ENCODE results near the gene MACC1.
"Not testable (repeated sequence)": the region's sequence is repeated elsewhere in the genome, so short reads cannot be mapped to it uniquely, and the experiment has no call there.

Gene MACC1

GRCh38 chr7:20144801-20145200 is 72.4 kb downstream of the MACC1 start:
- H3K27me3 ChIP-seq (ENCODE audit: control insufficient read depth, insufficient read depth, low read length): no peaks in the 10 kb centered on the region
- H3K9me3 ChIP-seq (ENCODE audit: control insufficient read depth, insufficient read depth, low read depth, low read length): no peaks in the 10 kb centered on the region
- no peak overlapping the region for H3K9ac ChIP-seq (ENCODE audit: low read length)
- peaks cover 9% of the 10 kb centered on the region for H3K4me1 ChIP-seq (ENCODE audit: control insufficient read depth, insufficient read depth, low read length)
- H3K36me3 ChIP-seq (ENCODE audit: control insufficient read depth, insufficient read depth, low read length): no peaks in the 10 kb centered on the region
- no peak overlapping the region for H3K27ac ChIP-seq (ENCODE audit: low read depth, low read length)
- no peak overlapping the region for H3K4me3 ChIP-seq (ENCODE audit: low read depth, low read length)

- Histone ChIP-seq H3K9ac (ENCODE audit: low read length) (no peak overlapping the region), H3K27me3 (ENCODE audit: control insufficient read depth, insufficient read depth, low read length) (no peaks in the 10 kb centered on the region), H3K27ac (ENCODE audit: low read depth, low read length) (no peak overlapping the region), H3K4me1 (ENCODE audit: control insufficient read depth, insufficient read depth, low read length) (peaks cover 9% of the 10 kb centered on the region), H3K4me3 (ENCODE audit: low read depth, low read length) (no peak overlapping the region), H3K36me3 (ENCODE audit: control insufficient read depth, insufficient read depth, low read length) (no peaks in the 10 kb centered on the region), H3K9me3 (ENCODE audit: control insufficient read depth, insufficient read depth, low read depth, low read length) (no peaks in the 10 kb centered on the region)
Measured at GRCh38 chr7:20141666-20142065, 75.5 kb downstream of the MACC1 start.

GRCh38 chr7:20141002-20141345 is 76.2 kb downstream of the MACC1 start:
- no peak overlapping the region for H3K4me3 ChIP-seq (ENCODE audit: low read depth, low read length)
- no peaks in the 10 kb centered on the region for H3K27me3 ChIP-seq (ENCODE audit: control insufficient read depth, insufficient read depth, low read length)
- no peaks in the 10 kb centered on the region for H3K9me3 ChIP-seq (ENCODE audit: control insufficient read depth, insufficient read depth, low read depth, low read length)
- H3K4me1 ChIP-seq (ENCODE audit: control insufficient read depth, insufficient read depth, low read length): peaks cover 9% of the 10 kb centered on the region
- H3K27ac ChIP-seq (ENCODE audit: low read depth, low read length): no peak overlapping the region
- no peak overlapping the region for H3K9ac ChIP-seq (ENCODE audit: low read length)
- no peaks in the 10 kb centered on the region for H3K36me3 ChIP-seq (ENCODE audit: control insufficient read depth, insufficient read depth, low read length)

DNA sequence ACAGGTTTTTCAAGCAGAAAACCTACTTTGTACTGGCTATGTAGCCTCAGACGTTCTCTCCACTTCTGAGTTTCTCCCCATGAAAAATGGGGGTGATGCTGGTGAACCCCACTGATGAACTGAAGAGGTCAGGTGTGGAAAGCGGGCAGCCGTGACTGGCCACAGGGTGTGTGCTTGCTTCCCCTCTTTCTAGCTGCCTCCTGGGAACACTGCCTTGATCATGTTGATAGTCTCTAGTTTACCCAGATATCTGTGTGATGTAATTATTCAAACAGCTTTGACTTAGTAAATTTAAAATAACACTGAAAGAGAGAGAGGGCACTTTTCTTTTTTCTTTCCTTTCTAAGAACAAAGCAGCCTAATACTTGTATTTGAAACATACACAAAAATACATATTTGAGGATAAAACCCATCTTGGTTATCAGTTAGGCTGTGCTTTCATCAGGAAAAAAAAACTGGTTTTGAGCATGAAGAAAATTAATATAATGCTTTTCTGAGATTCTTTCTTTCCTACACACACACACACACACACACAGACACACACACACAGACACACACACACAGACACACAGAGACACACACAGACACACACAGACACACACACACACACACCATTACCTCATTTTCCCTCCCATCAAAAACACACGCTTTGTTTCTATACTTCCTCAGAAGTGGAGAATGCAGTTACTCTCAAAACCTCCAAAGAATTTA is 76.7 kb downstream of the MACC1 start:
- Histone ChIP-seq H3K36me3 (ENCODE audit: control insufficient read depth, insufficient read depth, low read length) (no peaks in the 10 kb centered on the region), H3K27ac (ENCODE audit: low read depth, low read length) (no peak overlapping the region), H3K4me3 (ENCODE audit: low read depth, low read length) (no peak overlapping the region)

DNA sequence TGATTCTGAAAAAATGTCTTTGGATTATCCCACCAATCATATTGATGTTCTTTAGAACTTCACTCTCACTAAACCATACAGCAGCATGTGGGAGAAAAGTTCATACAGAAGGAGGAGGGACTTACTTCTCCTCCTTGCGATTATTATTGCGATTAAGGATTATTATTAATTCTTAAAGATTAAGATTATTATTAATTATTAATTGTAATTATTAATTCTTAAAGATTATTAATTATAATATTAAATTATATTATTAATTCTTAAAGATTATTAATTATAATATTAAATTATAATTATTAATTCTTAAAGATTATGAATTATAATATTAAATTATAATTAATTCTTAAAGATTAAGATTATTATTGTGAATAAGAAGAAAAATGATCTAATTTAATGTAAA is 80.5 kb downstream of the MACC1 start:
- Histone ChIP-seq H3K36me3 (ENCODE audit: control insufficient read depth, insufficient read depth, low read length) (peaks cover 4% of the 10 kb centered on the region; the same call in 1 of the 2 replicates), H3K9me3 (ENCODE audit: control insufficient read depth, insufficient read depth, low read depth, low read length) (no peaks in the 10 kb centered on the region), H3K9ac (ENCODE audit: low read length) (no peak overlapping the region), H3K27ac (ENCODE audit: low read depth, low read length) (no peak overlapping the region), H3K4me3 (ENCODE audit: low read depth, low read length) (no peak overlapping the region), H3K27me3 (ENCODE audit: control insufficient read depth, insufficient read depth, low read length) (no peaks in the 10 kb centered on the region), H3K4me1 (ENCODE audit: control insufficient read depth, insufficient read depth, low read length) (peaks cover 14% of the 10 kb centered on the region)

More for the DNA sequence above, 76.7 kb downstream of the MACC1 start:
- Histone ChIP-seq H3K9me3 (ENCODE audit: control insufficient read depth, insufficient read depth, low read depth, low read length) (no peaks in the 10 kb centered on the region), H3K4me1 (ENCODE audit: control insufficient read depth, insufficient read depth, low read length) (peaks cover 9% of the 10 kb centered on the region), H3K27me3 (ENCODE audit: control insufficient read depth, insufficient read depth, low read length) (no peaks in the 10 kb centered on the region), H3K9ac (ENCODE audit: low read length) (no peak overlapping the region)

DNA sequence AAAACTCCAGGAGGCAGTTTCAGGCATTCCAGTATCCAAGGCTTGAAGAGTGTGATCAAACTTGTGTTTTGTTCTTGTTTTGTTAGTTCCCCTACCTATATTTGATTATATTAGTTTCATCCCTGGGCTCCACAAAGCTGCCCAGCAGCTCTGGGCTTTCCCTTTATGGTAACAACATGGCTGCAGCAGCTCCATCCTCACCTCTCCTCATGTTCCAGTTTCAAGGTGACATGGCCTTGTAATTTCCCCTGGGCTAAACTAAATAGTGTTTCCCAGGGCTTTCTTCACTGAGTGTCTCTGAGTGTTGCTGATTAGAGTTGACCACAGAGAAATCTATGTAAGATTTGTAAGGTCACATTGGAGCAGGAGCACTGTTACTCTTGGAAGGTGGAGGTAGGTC is 83.4 kb downstream of the MACC1 start:
- peaks cover 25% of the 10 kb centered on the region for H3K4me1 ChIP-seq (ENCODE audit: control insufficient read depth, insufficient read depth, low read length)
- H3K4me3 ChIP-seq (ENCODE audit: low read depth, low read length): no peak overlapping the region
- no peaks in the 10 kb centered on the region for H3K27me3 ChIP-seq (ENCODE audit: control insufficient read depth, insufficient read depth, low read length)
- H3K9me3 ChIP-seq (ENCODE audit: control insufficient read depth, insufficient read depth, low read depth, low read length): no peaks in the 10 kb centered on the region
- no peak overlapping the region for H3K9ac ChIP-seq (ENCODE audit: low read length)
- peaks cover 15% of the 10 kb centered on the region; the same call in 1 of the 2 replicates for H3K36me3 ChIP-seq (ENCODE audit: control insufficient read depth, insufficient read depth, low read length)
- H3K27ac ChIP-seq (ENCODE audit: low read depth, low read length): no peak overlapping the region; the same call in 1 of the 2 replicates

DNA sequence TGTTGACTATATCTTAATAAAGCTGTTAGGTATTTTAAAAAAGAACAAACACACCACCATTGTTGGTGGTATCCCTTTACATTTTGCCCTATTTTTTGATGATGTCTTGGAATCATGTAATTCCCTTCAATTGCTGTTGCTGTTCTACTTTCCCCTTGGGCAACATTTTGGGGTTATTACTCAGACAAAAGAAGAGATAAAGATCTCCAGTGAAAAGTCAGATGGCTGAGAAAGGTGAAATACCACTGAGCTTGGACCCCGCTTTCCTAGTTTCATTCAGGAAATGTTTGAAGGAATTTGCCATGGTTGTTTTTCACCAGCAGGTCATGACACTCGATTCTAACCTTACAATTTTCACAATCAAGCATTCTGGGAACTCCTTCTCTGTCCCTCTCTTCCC is 84.6 kb downstream of the MACC1 start:
- Histone ChIP-seq H3K9me3 (ENCODE audit: control insufficient read depth, insufficient read depth, low read depth, low read length) (no peaks in the 10 kb centered on the region), H3K27ac (ENCODE audit: low read depth, low read length) (peak overlapping the region; percentile 48; the same call in 1 of the 2 replicates)

DNA sequence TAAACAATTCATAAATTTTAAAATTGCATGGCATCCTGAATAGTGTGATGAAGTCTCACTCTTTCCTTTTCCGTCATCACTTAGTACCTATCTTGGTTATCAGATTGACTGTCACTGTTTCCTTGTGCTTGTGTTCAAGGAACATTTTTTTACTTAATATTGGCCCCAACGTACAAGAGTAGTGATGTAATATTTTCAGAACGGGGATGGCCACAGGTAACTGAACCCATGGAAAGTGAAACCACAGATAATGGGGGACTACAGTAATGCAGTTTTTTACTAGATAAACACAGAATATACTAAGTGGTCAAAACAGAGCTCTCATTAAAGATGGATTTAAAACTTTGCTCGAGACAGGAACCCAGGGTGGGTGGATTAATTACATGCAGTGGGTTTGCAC is 85.4 kb downstream of the MACC1 start:
- Histone ChIP-seq H3K9me3 (ENCODE audit: control insufficient read depth, insufficient read depth, low read depth, low read length) (no peaks in the 10 kb centered on the region), H3K27ac (ENCODE audit: low read depth, low read length) (no peak overlapping the region), H3K4me1 (ENCODE audit: control insufficient read depth, insufficient read depth, low read length) (peaks cover 45% of the 10 kb centered on the region), H3K4me3 (ENCODE audit: low read depth, low read length) (no peak overlapping the region), H3K9ac (ENCODE audit: low read length) (no peak overlapping the region), H3K27me3 (ENCODE audit: control insufficient read depth, insufficient read depth, low read length) (no peaks in the 10 kb centered on the region), H3K36me3 (ENCODE audit: control insufficient read depth, insufficient read depth, low read length) (peaks cover 15% of the 10 kb centered on the region; the same call in 1 of the 2 replicates)

More for the DNA sequence above, 84.6 kb downstream of the MACC1 start:
- Histone ChIP-seq H3K4me3 (ENCODE audit: low read depth, low read length) (no peak overlapping the region), H3K36me3 (ENCODE audit: control insufficient read depth, insufficient read depth, low read length) (peaks cover 15% of the 10 kb centered on the region; the same call in 1 of the 2 replicates), H3K9ac (ENCODE audit: low read length) (no peak overlapping the region), H3K27me3 (ENCODE audit: control insufficient read depth, insufficient read depth, low read length) (no peaks in the 10 kb centered on the region), H3K4me1 (ENCODE audit: control insufficient read depth, insufficient read depth, low read length) (peaks cover 37% of the 10 kb centered on the region)

DNA sequence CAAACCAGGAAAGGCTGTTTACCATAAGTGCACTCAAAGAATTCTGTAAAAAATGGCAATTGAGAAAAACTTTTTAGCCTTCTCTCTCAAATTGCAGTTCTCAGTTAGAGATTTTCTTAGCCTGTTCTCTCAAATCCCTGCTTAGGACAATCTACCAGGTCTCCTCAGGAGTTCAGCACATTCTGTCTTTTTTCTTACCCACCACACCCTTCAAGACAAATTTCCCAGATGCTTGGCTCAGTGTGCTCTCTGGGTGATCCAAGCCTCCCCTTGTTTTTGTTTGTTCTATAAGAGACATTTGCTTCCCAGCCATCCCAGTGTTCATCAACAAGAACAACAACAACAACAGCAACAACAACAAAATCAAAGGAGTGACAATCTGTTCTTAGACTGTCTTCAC is 87.3 kb downstream of the MACC1 start:
- Histone ChIP-seq H3K4me3 (ENCODE audit: low read depth, low read length) (no peak overlapping the region), H3K4me1 (ENCODE audit: control insufficient read depth, insufficient read depth, low read length) (peaks cover 57% of the 10 kb centered on the region), H3K9me3 (ENCODE audit: control insufficient read depth, insufficient read depth, low read depth, low read length) (no peaks in the 10 kb centered on the region), H3K27ac (ENCODE audit: low read depth, low read length) (peak overlapping the region; percentile 98; the same call in 1 of the 2 replicates), H3K9ac (ENCODE audit: low read length) (no peak overlapping the region), H3K27me3 (ENCODE audit: control insufficient read depth, insufficient read depth, low read length) (no peaks in the 10 kb centered on the region), H3K36me3 (ENCODE audit: control insufficient read depth, insufficient read depth, low read length) (peaks cover 15% of the 10 kb centered on the region; the same call in 1 of the 2 replicates)

DNA sequence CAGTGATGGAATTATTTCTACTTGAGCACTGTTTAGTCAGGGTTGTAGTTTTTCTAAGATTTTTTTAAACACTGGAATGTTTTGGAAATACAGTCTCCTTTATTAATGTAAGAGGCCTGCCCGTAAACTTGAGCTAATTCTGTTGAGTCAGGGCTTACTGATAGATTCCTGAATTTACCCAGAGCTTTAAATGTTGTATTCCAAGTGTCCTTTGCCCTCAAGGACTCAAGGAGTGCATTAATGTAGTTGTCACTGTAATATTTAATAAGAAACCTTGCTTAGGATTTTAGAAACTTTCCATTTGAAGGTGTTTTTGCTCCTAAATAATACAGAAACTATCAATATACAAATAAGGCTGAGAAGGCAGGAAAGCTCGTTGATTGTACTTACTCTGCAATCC is 89.2 kb downstream of the MACC1 start:
- Histone ChIP-seq H3K9me3 (ENCODE audit: control insufficient read depth, insufficient read depth, low read depth, low read length) (no peaks in the 10 kb centered on the region), H3K27ac (ENCODE audit: low read depth, low read length) (peak overlapping the region; percentile 98), H3K4me3 (ENCODE audit: low read depth, low read length) (no peak overlapping the region), H3K27me3 (ENCODE audit: control insufficient read depth, insufficient read depth, low read length) (no peaks in the 10 kb centered on the region), H3K36me3 (ENCODE audit: control insufficient read depth, insufficient read depth, low read length) (peaks cover 22% of the 10 kb centered on the region; the same call in 1 of the 2 replicates), H3K4me1 (ENCODE audit: control insufficient read depth, insufficient read depth, low read length) (peaks cover 57% of the 10 kb centered on the region), H3K9ac (ENCODE audit: low read length) (peak overlapping the region; percentile 27)

- H3K9ac ChIP-seq (ENCODE audit: low read length): peak overlapping the region; percentile 99
- H3K4me1 ChIP-seq (ENCODE audit: control insufficient read depth, insufficient read depth, low read length): peaks cover 52% of the 10 kb centered on the region
- not testable (repeated sequence) for H3K9me3 ChIP-seq (ENCODE audit: control insufficient read depth, insufficient read depth, low read depth, low read length); H3K27me3 ChIP-seq (ENCODE audit: control insufficient read depth, insufficient read depth, low read length)
- peaks cover 23% of the 10 kb centered on the region; the same call in 1 of the 2 replicates for H3K36me3 ChIP-seq (ENCODE audit: control insufficient read depth, insufficient read depth, low read length)
- H3K27ac ChIP-seq (ENCODE audit: low read depth, low read length): peak overlapping the region; percentile 99
- 0 out of 2 replicates have a peak overlapping the region, but pooled peaks have one; percentile 34 for H3K4me3 ChIP-seq (ENCODE audit: low read depth, low read length)
Measured at GRCh38 chr7:20126060-20126459, 91.1 kb downstream of the MACC1 start.
